H1 (cell line): Measurements from ENCODE around the gene LTBP1. TPM values are rescaled to one million over a fixed set of nuclear protein-coding genes. Genes with fewer than 3 reads are reported as not detected.

Experiments
- CTCF ChIA-PET: fragments of 300-600 bp; sonication (Branson Sonifier 250); formaldehyde crosslinking; loops from one replicate; lab custom pipeline; 2021; ENCODE audit not compliant: partially characterized antibody; lab: Charles Lee
- POLR2A ChIA-PET: fragments of 300-600 bp; sonication (Branson Sonifier 250); formaldehyde crosslinking; loops from one replicate; lab custom pipeline; 2021; ENCODE audit warnings: inconsistent platforms; ENCODE audit not compliant: partially characterized antibody; lab: Charles Lee
- DNase-seq, 2 experiments: peaks; one replicate each; pipeline versions ENCODE4 v3.0.0 to v3.0.0-alpha.2; 2010 to 2022; ENCODE audit warnings: low spot score in 2 of 2, low read depth in 1 of 2, mixed read lengths in 1 of 2
- FAIRE-seq: peaks from 2 replicates; lab custom pipeline; 2011; peaks lifted over from hg19 to GRCh38; lab: Jason Lieb, UNC
- H2AFZ ChIP-seq: 2 replicates; pipeline ENCODE4 v1.8.1; 2012; ENCODE audit warnings: low read length, inconsistent platforms
- H2AK5ac ChIP-seq: 2 replicates; pipeline ENCODE4 v1.6.1; 2013; ENCODE audit warnings: low read depth, low read length
- H2BK120ac ChIP-seq: replicated peaks from 2 replicates; pipeline ENCODE3; 2013; ENCODE audit warnings: low read depth, low read length, inconsistent platforms
- H2BK12ac ChIP-seq: 2 replicates; pipeline ENCODE4 v1.6.1; 2013; ENCODE audit warnings: low read depth, low read length
- H2BK15ac ChIP-seq: 2 replicates; pipeline ENCODE4 v1.6.1; 2013; ENCODE audit warnings: low read length
- H2BK20ac ChIP-seq: 2 replicates; pipeline ENCODE4 v1.6.1; 2013; ENCODE audit warnings: low read length
- H2BK5ac ChIP-seq: 2 replicates; pipeline ENCODE4 v1.6.1; 2013; ENCODE audit warnings: low read depth, low read length
- H3K14ac ChIP-seq: 2 replicates; pipeline ENCODE4 v1.6.1; 2013; ENCODE audit warnings: inconsistent platforms; ENCODE audit not compliant: insufficient read length
- H3K18ac ChIP-seq: 2 replicates; pipeline ENCODE4 v1.6.1; 2013; ENCODE audit warnings: low read length; ENCODE audit errors: extremely low read depth
- H3K23ac ChIP-seq: 2 replicates; pipeline ENCODE4 v1.6.1; 2013; ENCODE audit warnings: inconsistent platforms; ENCODE audit not compliant: insufficient read length
- H3K23me2 ChIP-seq: 2 replicates; pipeline ENCODE4 v1.6.1; 2013; ENCODE audit warnings: low read depth, low read length
- H3K27ac ChIP-seq: 2 replicates; pipeline ENCODE4 v1.6.1; 2011; ENCODE audit warnings: low read depth, low read length, inconsistent platforms
- H3K27me3 ChIP-seq, 4 experiments: replicated peaks in 1 of 4; 1 replicate in 1 of 4; 2 replicates in 3 of 4; pipeline versions ENCODE4 v1.6.1 to v1.8.1; 2011 to 2013; ENCODE audit warnings: low read length in 3 of 4, mild to moderate bottlenecking in 3 of 4, inconsistent platforms in 2 of 4, mixed read lengths in 2 of 4, moderate library complexity in 1 of 4; ENCODE audit not compliant: control insufficient read depth in 3 of 4, insufficient read depth in 3 of 4; ENCODE audit errors: extremely low read depth in 1 of 4
- H3K36me3 ChIP-seq, 4 experiments: 2 replicates each; pipeline versions ENCODE4 v1.6.1 to v1.8.1; 2011 to 2013; ENCODE audit warnings: mild to moderate bottlenecking in 4 of 4, low read length in 3 of 4, moderate library complexity in 2 of 4, control low read depth in 1 of 4, inconsistent platforms in 1 of 4; ENCODE audit not compliant: insufficient read depth in 4 of 4, control insufficient read depth in 2 of 4
- H3K4ac ChIP-seq: replicated peaks from 2 replicates; pipeline ENCODE3; 2013; ENCODE audit warnings: low read length, low read depth, mixed read lengths, inconsistent platforms; ENCODE audit not compliant: insufficient read length
- H3K4me1 ChIP-seq, 4 experiments: replicated peaks in 1 of 4; 1 replicate in 1 of 4; 2 replicates in 3 of 4; pipeline versions ENCODE4 v1.6.1 to v1.8.1; 2011 to 2013; ENCODE audit warnings: low read length in 3 of 4, inconsistent platforms in 2 of 4, mixed read lengths in 1 of 4; ENCODE audit not compliant: insufficient read depth in 4 of 4, control insufficient read depth in 3 of 4
- H3K4me2 ChIP-seq, 2 experiments: 2 replicates each; pipeline versions ENCODE4 v1.6.1 to v1.8.1; 2011 to 2013; ENCODE audit warnings: low read depth in 2 of 2, low read length in 2 of 2, control low read depth in 1 of 2, inconsistent platforms in 1 of 2, mild to moderate bottlenecking in 1 of 2; ENCODE audit not compliant: insufficient read depth in 1 of 2
- H3K4me3 ChIP-seq, 4 experiments: fragments of 200-600, 300-600 bp in 1 of 4; sonication (generic), shearing (Covaris generic), sonication (Bioruptor Twin) in 1 of 4; 2 replicates each; pipeline versions ENCODE4 v1.5.1 to v1.8.1; 2011 to 2016; ENCODE audit warnings: low read length in 4 of 4, low read depth in 3 of 4, control low read depth in 2 of 4, inconsistent platforms in 2 of 4, mild to moderate bottlenecking in 2 of 4, mixed read lengths in 1 of 4, moderate library complexity in 1 of 4; ENCODE audit not compliant: insufficient read depth in 2 of 4; ENCODE audit errors: extremely low read depth in 1 of 4
- H3K56ac ChIP-seq: replicated peaks from 2 replicates; pipeline ENCODE3; 2013; ENCODE audit warnings: low read depth, mild to moderate bottlenecking, mixed read lengths, low read length, inconsistent platforms; ENCODE audit not compliant: insufficient read length
- H3K79me1 ChIP-seq: 2 replicates; pipeline ENCODE4 v1.6.1; 2013; ENCODE audit warnings: low read depth, low read length, control low read depth
- H3K79me2 ChIP-seq, 2 experiments: 2 replicates each; pipeline versions ENCODE4 v1.6.1 to v1.8.1; 2012 to 2013; ENCODE audit warnings: low read length in 2 of 2, mild to moderate bottlenecking in 2 of 2, inconsistent platforms in 1 of 2; ENCODE audit not compliant: insufficient read depth in 2 of 2, control insufficient read depth in 1 of 2
- H3K9ac ChIP-seq, 4 experiments: replicated peaks in 1 of 4; 1 replicate in 1 of 4; 2 replicates in 3 of 4; pipeline versions ENCODE4 v1.6.1 to v1.8.1; 2011 to 2013; ENCODE audit warnings: low read depth in 3 of 4, low read length in 3 of 4, control low read depth in 2 of 4, mild to moderate bottlenecking in 2 of 4, moderate library complexity in 2 of 4, inconsistent platforms in 1 of 4; ENCODE audit errors: extremely low read depth in 1 of 4
- H3K9me3 ChIP-seq, 2 experiments: 2 replicates each; pipeline versions ENCODE4 v1.6.1 to v1.8.1; 2012 to 2013; ENCODE audit warnings: mild to moderate bottlenecking in 2 of 2, moderate library complexity in 2 of 2, control low read depth in 1 of 2, inconsistent platforms in 1 of 2, low read depth in 1 of 2, low read length in 1 of 2, mixed read lengths in 1 of 2; ENCODE audit not compliant: insufficient read depth in 2 of 2
- H4K20me1 ChIP-seq, 2 experiments: replicated peaks in 1 of 2; 2 replicates each; pipeline versions ENCODE3 to v1.8.1; 2011 to 2013; ENCODE audit warnings: inconsistent platforms in 2 of 2, low read length in 2 of 2, mild to moderate bottlenecking in 1 of 2; ENCODE audit not compliant: insufficient read depth in 2 of 2, control insufficient read depth in 1 of 2
- H4K5ac ChIP-seq: 2 replicates; pipeline ENCODE4 v1.6.1; 2013; ENCODE audit warnings: low read length, low read depth, mixed read lengths, inconsistent platforms; ENCODE audit not compliant: insufficient read length
- H4K8ac ChIP-seq: 2 replicates; pipeline ENCODE4 v1.8.0; 2013; ENCODE audit warnings: mild to moderate bottlenecking, moderate library complexity, low read length, inconsistent platforms; ENCODE audit not compliant: insufficient read depth; ENCODE audit errors: extremely low read depth
- H4K91ac ChIP-seq: replicated peaks from 2 replicates; pipeline ENCODE3; 2013; ENCODE audit warnings: low read length, mixed read lengths, inconsistent platforms; ENCODE audit not compliant: insufficient read length
- ATF2 ChIP-seq: IDR thresholded peaks from 2 replicates; pipeline ENCODE4 v1.6.1; 2012; ENCODE audit warnings: low read length, inconsistent platforms
- CREB1 ChIP-seq: IDR thresholded peaks from 2 replicates; pipeline ENCODE4 v1.6.1; 2012; ENCODE audit warnings: inconsistent platforms
- CTBP2 ChIP-seq: IDR thresholded peaks from 2 replicates; pipeline ENCODE4 v1.7.0; 2011; ENCODE audit warnings: borderline replicate concordance, mild to moderate bottlenecking, moderate library complexity, mixed read lengths, low read length; ENCODE audit not compliant: insufficient read depth, insufficient read length
- EGR1 ChIP-seq: IDR thresholded peaks from 2 replicates; pipeline ENCODE4 v1.6.1; 2011; ENCODE audit warnings: low read depth, low read length, borderline replicate concordance
- GABPA ChIP-seq: IDR thresholded peaks from 2 replicates; pipeline ENCODE4 v1.6.1; 2011; ENCODE audit warnings: mild to moderate bottlenecking, low read length, moderate library complexity, borderline replicate concordance; ENCODE audit not compliant: insufficient read depth
- NANOG ChIP-seq: IDR thresholded peaks from 2 replicates; pipeline ENCODE4 v1.6.1; 2011; ENCODE audit warnings: low read length, low read depth, mild to moderate bottlenecking, inconsistent platforms; ENCODE audit not compliant: insufficient read depth, poor library complexity, severe bottlenecking
- PHF8 ChIP-seq: fragments of 200-600 bp; sonication (generic); conservative IDR thresholded peaks from 2 replicates; pipeline ENCODE4 v1.7.1; 2012; ENCODE audit warnings: low read depth, mild to moderate bottlenecking, inconsistent platforms, low read length, moderate library complexity
- RAD21 ChIP-seq, 2 experiments: IDR thresholded peaks in 1 of 2; conservative IDR thresholded peaks in 1 of 2; 2 replicates each; pipeline ENCODE4 v1.6.1; 2011; ENCODE audit warnings: low read depth in 2 of 2, low read length in 2 of 2, improper control_type of control experiment in 1 of 2, inconsistent platforms in 1 of 2, mild to moderate bottlenecking in 1 of 2, moderate library complexity in 1 of 2
- RFX5 ChIP-seq: IDR thresholded peaks from 2 replicates; pipeline ENCODE4 v1.6.1; 2011; ENCODE audit warnings: low read depth, low read length, improper control_type of control experiment, borderline replicate concordance
- SUZ12 ChIP-seq: fragments of 200-600 bp; sonication (generic); IDR thresholded peaks from 2 replicates; pipeline ENCODE4 v1.6.1; 2012; ENCODE audit warnings: mild to moderate bottlenecking, inconsistent platforms, low read length, moderate library complexity, mixed read lengths
- TAF7 ChIP-seq: optimal IDR thresholded peaks from 2 replicates; pipeline ENCODE3; 2011; ENCODE audit warnings: low read depth, mild to moderate bottlenecking, inconsistent platforms, low read length, moderate library complexity, borderline replicate concordance
- TBP ChIP-seq: IDR thresholded peaks from 2 replicates; pipeline ENCODE4 v1.6.1; 2011; ENCODE audit warnings: low read depth, low read length, improper control_type of control experiment
- WGBS, 2 experiments: shearing (Covaris generic) in 1 of 2; methylation state at CpG; one replicate each; pipeline versions ENCODE4 v1.1.6 to v1.1.7; 2013 to 2015; ENCODE audit warnings: low lambda C conversion rate in 2 of 2, mixed read lengths in 2 of 2, inconsistent platforms in 1 of 2, low coverage in 1 of 2, missing lambda C conversion rate in 1 of 2; ENCODE audit not compliant: insufficient replicate concordance in 2 of 2, insufficient coverage in 1 of 2, insufficient read length in 1 of 2; ENCODE audit errors: extremely low coverage in 1 of 2, missing lambda C conversion rate in 1 of 2; 5-methylcytosine and 5-hydroxymethylcytosine counted together
- polyA plus RNA-seq, 7 experiments: library from polyadenylated mRNA; depleted of rRNA in 3 of 7; stranded (reverse) in 5 of 7; unstranded in 2 of 7; fragments of >200 nt in 5 of 7; fragments of 200-250 nt in 2 of 7; gene quantifications; 1 replicate in 5 of 7; 2 replicates in 1 of 7; 4 replicates in 1 of 7; pipeline versions ENCODE4 v1.2.1 to v1.2.3, GENCODE V29; 2011 to 2013; ENCODE audit warnings: missing spikeins in 2 of 7, mixed read lengths in 2 of 7
- total RNA-seq: library from RNA; stranded (reverse); fragmentation: NEBNext Ultra II Directional; extraction: Animal tissue kit (Norgen Biotek cat#: 25700); gene quantifications from 2 replicates; pipeline ENCODE4 v1.2.1, GENCODE V29; 2021

The LTBP1 gene
- total and polyA plus RNA-seq, 2 of the 8 experiments (the other 6 are each of a cell fraction or from before 2014, with no cell fraction given), result 15.4 to 24.7 TPM

- Histone ChIP-seq H3K27ac (no peak overlapping the region), H3K9me3 (no peaks in the 10 kb centered on the region), H2BK120ac (no peak overlapping the region), H3K4me1 (no peaks in the 10 kb centered on the region), H4K91ac (no peak overlapping the region), H4K5ac (no peak overlapping the region), H3K18ac (no peak overlapping the region), H3K79me1 (no peaks in the 10 kb centered on the region), H2BK5ac (no peak overlapping the region), H2AFZ (no peak overlapping the region), H3K9ac (no peak overlapping the region), H3K56ac (no peak overlapping the region), H3K79me2 (no peaks in the 10 kb centered on the region), H3K14ac (no peak overlapping the region), H3K4ac (no peak overlapping the region), H4K20me1 (peaks cover 0 to 1% of the 10 kb centered on the region in 2 experiments), H2BK15ac (no peak overlapping the region), H3K27me3 (no peaks in the 10 kb centered on the region), H3K36me3 (no peaks in the 10 kb centered on the region), H3K4me3 (no peak overlapping the region), H2BK20ac (no peak overlapping the region), H3K23me2 (no peaks in the 10 kb centered on the region), H3K23ac (no peak overlapping the region), H2AK5ac (no peak overlapping the region), H3K4me2 (no peak overlapping the region), H2BK12ac (no peak overlapping the region), H4K8ac (no peak overlapping the region)
- DNase-seq (no peak), FAIRE-seq (no peak)
- 85% methylated on average over 4 of the region's 4 CpGs; no CpG with 5 or more reads in 1 of the 2 experiments for WGBS, 2 experiments
- ChIA-PET CTCF (no interaction called here), POLR2A (no interaction called here)
- TF ChIP-seq RFX5 (no peak), EGR1 (no peak), GABPA (no peak), TAF7 (no peak), RAD21 (IDR thresholded peaks at IDR 0.05 in 1 of 2, conservative IDR thresholded peaks at IDR 0.05 in 1 of 2; ENCODE audit: low read depth in 2 of 2, low read length in 2 of 2) (no peak), CREB1 (no peak), TBP (no peak), CTBP2 (no peak), PHF8 (no peak), NANOG (no peak), SUZ12 (no peak), ATF2 (no peak)
These were observed 93.8 kb downstream of the LTBP1 start for GRCh38 chr2:33040541-33040940.
